ENCODE measurements around the gene IVNS1ABP. TPM values are rescaled to one million over a fixed set of nuclear protein-coding genes. Genes with fewer than 3 reads are reported as not detected.
"Not testable (repeated sequence)": the region's sequence is repeated elsewhere in the genome, so short reads cannot be mapped to it uniquely, and the experiment has no call there.

IVNS1ABP gene
- total RNA-seq, 1 donor from 2014 or later: 101 TPM

GRCh38 chr1:185292237-185292636, 24.8 kb downstream of the IVNS1ABP start:
- no peak for DNase-seq

DNA sequence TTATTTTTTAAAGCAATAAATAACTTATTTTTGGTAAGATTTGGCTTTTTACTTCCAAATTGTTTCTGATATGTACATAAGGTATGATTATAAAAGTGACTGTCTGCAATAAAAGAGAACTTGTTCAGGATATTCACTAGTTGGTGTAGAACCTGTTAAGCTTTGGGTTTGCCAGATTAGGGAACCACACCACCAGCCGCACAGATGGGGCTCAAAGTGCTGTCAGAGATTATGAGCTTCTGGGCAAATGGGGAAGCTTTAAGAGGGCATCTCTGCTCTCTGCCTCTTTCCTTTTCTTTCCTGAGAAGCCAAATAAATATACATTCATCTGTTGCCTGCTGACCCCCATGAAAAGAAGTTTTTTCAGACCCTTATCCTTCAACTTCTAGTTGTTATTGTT, 25.4 kb downstream of the IVNS1ABP start:
- no peak for DNase-seq

DNA sequence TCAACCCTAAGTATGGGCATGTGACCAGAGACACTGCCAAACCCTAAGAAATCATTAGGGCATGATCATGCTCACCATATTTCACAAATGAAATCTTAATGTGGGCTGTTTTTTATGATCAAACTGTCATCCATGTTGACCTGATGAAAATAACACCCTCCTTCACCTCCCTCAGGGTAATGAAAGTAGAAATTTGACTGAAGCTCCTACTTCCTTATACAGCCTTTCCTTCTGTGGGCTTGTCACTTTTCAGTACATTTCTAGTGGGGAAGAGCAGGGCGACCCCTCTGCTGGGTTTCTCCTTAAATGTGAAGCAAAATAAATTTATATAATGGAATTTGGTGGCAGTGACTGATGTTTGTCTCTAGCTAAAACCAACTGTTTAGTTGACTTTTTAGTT, 25.9 kb downstream of the IVNS1ABP start:
- no peak for DNase-seq

DNA sequence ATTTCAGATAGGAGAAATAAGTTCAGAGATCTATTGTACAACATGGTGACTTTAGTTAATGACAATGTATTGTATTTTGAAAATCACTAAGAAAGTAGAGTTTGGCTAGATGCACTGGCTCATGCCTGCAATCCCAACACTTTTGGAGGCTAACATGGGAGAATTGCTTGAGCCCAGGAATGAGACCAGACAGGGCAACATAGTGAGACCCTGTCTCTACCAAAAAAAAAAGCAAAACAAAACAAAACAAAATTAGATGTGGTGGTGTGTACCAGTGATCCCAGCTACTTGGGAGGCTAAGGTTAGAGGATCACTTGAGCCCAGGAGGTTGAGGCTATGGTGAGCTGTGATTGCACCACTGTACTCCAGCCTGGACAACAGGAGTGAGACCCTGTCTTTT, 27.2 kb downstream of the IVNS1ABP start:
- no peak for DNase-seq

DNA sequence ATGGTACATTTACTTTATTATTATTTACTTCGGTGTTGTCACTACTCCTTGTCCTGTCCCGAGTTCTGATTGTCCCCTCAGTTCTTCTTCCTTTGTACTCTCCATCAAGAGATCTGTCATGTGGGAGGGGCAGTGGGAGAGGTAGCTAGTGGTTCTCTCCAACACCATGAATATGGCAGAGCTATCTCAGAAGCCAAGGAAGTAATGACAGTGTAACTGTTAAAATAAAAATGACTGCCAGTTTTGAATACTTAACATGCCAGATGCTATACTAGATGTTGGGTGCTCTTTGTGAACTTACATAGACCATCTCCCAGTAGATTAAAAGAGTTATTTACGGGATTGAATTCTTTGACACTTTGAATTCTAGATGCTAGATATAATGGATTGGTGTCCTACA, 28.6 kb downstream of the IVNS1ABP start:
- no peak for DNase-seq

- no peak for DNase-seq
These were observed 29.6 kb downstream of the IVNS1ABP start for GRCh38 chr1:185287451-185287850.

- no peak for DNase-seq
These were observed 32.3 kb downstream of the IVNS1ABP start for GRCh38 chr1:185284533-185285276.

- DNase-seq: no peak
These were observed 32.9 kb downstream of the IVNS1ABP start for GRCh38 chr1:185284116-185284515.

DNA sequence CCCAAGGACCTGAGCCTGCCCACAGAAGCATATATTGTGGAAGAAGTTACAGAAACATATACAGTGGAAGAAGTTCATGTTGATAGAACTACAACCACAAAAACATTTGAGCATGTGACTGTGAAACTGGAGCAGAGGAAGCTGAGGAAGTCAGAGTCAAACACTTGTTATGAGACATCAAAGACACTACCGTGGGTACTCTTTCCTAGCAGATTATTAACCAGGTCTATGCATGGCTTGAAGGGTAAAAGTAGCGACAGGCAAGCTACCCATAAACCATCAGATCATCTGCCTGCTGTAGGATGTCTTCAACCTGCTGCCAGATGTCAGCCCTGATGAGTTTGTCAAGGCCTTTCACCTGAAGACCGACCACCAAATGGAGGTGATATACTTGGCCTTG, 35.8 kb downstream of the IVNS1ABP start:
- DNase-seq: no peak

DNA sequence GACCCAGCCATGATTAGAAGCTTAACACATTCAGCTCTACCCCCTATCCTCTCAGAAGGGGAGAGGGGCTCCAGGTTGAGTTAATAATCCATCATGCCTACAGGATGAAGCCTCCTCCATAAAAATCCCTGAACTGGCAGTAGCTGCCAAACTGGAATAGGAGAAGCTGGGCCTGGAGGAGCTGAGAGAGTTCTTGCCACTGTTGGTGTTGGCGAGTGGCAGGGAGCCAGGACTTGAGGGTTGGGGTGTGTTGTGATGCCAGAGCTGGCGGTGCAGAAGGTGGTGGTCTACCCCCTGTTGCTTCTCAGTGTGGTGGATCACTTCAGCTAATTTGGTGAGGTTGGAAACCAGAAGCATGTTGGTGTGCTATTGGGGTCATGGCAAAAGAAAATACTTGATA, 36.5 kb downstream of the IVNS1ABP start:
- no peak for DNase-seq

DNA sequence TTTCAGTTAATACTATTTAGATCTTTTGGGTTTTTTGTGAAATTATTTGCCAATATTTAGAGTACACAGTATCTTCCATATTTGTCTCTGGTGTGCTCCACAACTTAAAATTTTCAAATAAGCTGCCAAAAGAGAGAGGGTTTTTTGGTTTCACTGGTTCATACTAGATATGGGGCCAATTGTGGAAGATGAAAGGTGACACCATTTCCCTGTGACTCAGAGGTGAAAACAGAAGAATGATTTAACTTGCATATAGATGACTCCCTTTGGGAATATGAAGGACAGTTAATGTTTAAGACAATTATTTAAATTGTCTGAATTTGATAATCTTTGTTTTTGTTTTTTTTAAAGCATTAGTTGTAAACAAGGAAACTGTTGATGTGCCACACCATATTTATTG, 37.5 kb downstream of the IVNS1ABP start:
- DNase-seq: no peak

DNA sequence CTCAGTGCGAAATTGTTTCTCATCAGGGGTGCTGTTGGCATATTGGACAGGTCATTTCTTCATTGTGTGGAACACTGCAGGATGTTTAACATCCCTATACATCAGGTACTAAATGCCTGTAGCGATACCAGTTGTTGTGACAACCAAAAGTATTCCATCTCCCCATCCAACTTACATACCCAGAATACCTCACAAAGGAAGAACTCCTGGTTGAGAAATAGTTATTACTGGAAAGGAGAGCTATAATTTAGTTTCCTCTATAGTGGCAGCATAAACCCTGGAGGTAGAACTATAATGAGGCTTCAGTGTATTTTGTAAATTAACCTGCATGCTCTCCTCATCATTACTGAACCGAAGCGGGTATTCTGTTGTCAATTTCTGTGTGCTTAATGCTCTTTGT, 45.1 kb downstream of the IVNS1ABP start:
- no peak for DNase-seq

DNA sequence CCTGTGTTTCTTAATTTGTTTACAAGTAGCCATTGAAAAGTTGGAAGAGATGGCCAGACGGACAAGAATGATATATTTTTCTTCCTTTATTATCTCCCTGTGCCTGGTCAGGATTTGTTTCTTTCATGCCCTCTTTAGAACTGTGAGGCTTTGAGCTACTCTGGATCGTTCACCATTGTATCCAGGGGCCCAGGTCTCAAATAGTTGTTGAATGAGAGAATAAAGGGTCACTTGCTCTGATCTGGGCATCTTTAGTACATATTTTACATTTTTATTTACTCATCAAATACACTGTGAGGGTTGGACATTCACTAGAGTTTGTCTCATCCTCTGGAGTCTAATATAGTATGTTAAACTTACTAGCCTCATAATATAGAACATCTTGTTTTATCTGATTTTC, 48.7 kb downstream of the IVNS1ABP start:
- no peak for DNase-seq

DNA sequence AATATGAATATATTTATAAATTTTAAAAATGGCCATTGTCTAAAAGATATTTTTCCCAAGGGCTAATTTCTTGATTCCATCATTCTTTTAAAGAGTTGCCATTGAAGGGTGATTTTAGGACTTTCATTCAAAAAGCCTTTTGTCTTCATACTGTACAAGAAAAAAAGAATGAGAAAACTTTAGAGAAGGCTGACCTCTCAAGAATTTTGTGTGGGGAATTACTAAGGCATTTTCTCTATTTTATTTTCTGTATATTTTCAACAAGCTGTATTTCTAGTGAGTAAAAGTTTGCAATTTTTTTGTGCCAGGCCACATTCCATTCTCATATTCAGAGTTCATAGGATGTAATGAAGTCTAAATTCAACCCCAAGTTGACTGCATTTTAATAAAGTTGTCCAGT, 49.3 kb downstream of the IVNS1ABP start:
- DNase-seq: no peak

DNA sequence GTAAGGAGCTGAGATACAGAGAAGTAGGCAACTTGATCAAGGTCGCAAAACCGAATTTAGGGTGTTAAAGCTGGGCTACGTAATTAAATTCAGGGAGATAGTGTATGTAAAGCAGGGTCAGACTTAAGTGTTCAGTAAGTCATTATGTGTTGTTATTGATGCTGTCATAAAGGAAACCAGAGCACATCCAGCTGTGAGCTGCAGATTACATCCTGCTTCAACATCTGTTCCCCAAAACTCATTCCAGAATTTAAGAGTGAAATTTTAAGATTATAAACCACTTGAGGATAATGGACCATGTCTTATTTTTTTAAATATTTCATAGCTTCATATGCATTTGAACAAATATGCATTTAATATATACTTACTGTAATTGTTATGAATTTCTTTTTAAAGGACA, 49.7 kb downstream of the IVNS1ABP start:
- DNase-seq: no peak

GRCh38 chr1:185265314-185265713, 51.7 kb downstream of the IVNS1ABP start:
- no peak for DNase-seq

DNA sequence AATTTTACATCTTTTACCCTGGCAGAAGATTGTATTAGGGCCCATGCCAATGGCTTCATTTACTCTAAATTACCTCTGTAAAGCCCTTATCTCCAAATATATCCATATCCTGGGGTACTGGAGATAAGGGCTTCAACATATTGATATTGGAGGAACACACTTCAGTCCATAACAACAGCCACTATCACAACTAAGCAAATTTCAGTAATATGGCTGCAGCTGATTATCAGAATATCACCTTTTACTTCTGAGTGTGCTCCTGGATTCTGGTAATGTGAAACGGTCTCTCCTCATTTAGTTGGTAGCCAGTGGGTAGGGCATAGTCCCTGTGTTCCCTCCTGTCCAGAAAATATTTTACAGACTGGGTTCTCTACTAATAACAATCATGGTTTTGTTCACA, 53.3 kb downstream of the IVNS1ABP start:
- DNase-seq: no peak

- no peak for DNase-seq
These were observed 53.8 kb downstream of the IVNS1ABP start for GRCh38 chr1:185263292-185263691.

DNA sequence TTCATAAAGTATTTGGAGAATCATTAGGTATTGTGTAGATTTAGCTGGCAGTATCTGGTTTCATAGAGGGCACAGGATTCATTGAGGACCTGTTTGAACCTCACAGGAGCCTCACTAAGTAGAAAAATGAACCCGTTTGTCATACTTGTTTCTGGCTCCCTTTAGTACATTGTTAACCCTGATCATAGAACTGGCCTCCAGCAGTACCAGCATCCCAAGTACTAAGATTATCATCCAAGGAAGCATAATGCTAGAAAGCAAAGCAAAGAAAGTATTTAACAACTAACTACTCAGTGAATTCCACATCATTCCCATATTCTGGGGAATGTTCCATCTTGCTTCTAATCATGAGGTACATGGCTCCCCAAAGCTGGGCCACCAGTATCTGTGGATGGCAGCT, 54.9 kb downstream of the IVNS1ABP start:
- no peak for DNase-seq

- DNase-seq: no peak
These were observed 56.4 kb downstream of the IVNS1ABP start for GRCh38 chr1:185260611-185261010.

DNA sequence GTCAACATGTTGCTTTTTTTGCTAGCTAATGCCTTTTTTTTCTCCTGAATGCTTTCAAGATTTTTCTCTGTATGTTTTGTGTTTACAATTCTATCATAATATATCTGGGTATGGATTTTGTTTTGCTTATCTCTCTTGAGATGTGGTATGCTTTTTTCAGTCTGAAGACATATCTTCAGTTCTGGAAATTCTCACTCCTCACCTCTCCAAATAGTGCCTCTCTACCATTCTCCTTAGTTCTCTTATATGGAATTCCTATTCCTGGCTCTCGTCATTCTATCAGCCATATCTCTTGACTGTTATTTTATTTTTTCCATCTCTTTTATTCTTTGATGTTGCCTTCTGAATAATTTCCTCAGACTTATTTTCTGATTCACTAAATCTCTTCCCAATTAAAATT, 58.4 kb downstream of the IVNS1ABP start:
- no peak for DNase-seq

- DNase-seq: no peak
These were observed 59.2 kb downstream of the IVNS1ABP start for GRCh38 chr1:185257950-185258208.

- not testable (repeated sequence) for DNase-seq
These were observed 59.7 kb downstream of the IVNS1ABP start for GRCh38 chr1:185257116-185257949.

- DNase-seq: not testable (repeated sequence)
These were observed 61.4 kb downstream of the IVNS1ABP start for GRCh38 chr1:185255595-185255994.

Data from tongue (tissue), 2 donors.